ENCODE data around the gene SPATA18.
A peak's percentile ranks its signal among the peaks of the same experiment; 100 is the strongest.

Gene SPATA18

DNA sequence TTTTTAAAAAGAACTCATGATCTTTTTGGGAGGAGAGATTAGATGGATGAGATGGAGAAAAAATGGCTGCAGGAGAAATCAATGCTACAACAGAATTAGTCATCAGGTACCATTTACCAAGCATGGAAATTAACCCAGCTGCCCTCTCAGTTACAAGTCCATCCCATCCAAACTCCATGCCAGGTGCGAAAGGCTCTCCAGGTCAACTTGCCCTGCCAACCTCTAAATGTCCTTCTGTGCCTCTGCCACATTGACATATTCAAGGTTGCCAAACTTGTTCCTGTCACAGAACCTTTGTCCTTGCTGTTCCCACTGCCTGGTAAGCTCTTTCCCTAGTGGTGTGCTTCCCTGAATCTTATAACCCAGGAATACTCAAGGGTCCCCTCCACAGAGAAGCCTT, 7.2 kb downstream of the SPATA18 start:
- ATAC-seq (ENCODE audit: low read depth) (no peak), DNase-seq (ENCODE audit: low spot score) (no peak)
- no peaks in the 10 kb centered on the region for H3K9me3 ChIP-seq (ENCODE audit: severe bottlenecking)
- H3K27ac ChIP-seq (ENCODE audit: poor library complexity, severe bottlenecking): no peak overlapping the region
- no peak overlapping the region for H3K4me3 ChIP-seq (ENCODE audit: severe bottlenecking)
- no peaks in the 10 kb centered on the region for H3K27me3 ChIP-seq (ENCODE audit: insufficient read depth, poor library complexity, severe bottlenecking)
- H3K4me1 ChIP-seq (ENCODE audit: insufficient read depth, poor library complexity, severe bottlenecking): peaks cover 20% of the 10 kb centered on the region
- no peaks in the 10 kb centered on the region for H3K36me3 ChIP-seq (ENCODE audit: low read depth)
- TF ChIP-seq, protein P1, sequence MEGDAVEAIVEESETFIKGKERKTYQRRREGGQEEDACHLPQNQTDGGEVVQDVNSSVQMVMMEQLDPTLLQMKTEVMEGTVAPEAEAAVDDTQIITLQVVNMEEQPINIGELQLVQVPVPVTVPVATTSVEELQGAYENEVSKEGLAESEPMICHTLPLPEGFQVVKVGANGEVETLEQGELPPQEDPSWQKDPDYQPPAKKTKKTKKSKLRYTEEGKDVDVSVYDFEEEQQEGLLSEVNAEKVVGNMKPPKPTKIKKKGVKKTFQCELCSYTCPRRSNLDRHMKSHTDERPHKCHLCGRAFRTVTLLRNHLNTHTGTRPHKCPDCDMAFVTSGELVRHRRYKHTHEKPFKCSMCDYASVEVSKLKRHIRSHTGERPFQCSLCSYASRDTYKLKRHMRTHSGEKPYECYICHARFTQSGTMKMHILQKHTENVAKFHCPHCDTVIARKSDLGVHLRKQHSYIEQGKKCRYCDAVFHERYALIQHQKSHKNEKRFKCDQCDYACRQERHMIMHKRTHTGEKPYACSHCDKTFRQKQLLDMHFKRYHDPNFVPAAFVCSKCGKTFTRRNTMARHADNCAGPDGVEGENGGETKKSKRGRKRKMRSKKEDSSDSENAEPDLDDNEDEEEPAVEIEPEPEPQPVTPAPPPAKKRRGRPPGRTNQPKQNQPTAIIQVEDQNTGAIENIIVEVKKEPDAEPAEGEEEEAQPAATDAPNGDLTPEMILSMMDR (IDR thresholded peaks at IDR 0.05; ENCODE audit: poor library complexity, severe bottlenecking): no peak

DNA sequence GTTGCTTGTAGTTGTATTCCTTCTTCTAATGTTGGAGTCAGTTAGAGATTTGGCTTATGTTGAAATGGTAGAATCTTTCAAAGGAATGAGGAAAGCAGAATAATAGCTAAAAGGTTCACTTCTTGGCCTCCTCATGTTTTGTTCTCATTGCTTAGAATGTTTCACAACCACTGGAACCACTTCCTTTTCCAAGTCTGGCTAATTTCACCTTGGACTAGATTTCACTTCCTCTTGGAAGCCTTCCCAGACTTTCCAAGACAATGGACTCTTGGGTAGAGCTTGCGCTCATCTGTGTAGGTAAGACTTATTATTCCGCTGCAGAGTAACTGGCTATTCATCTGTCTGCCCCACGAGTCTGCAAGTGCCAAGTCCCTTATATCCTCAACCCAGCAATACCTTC, 8.3 kb downstream of the SPATA18 start:
- Histone ChIP-seq H3K36me3 (ENCODE audit: low read depth) (no peaks in the 10 kb centered on the region), H3K4me1 (ENCODE audit: insufficient read depth, poor library complexity, severe bottlenecking) (peaks cover 20% of the 10 kb centered on the region), H3K27ac (ENCODE audit: poor library complexity, severe bottlenecking) (peak overlapping the region; percentile 58), H3K27me3 (ENCODE audit: insufficient read depth, poor library complexity, severe bottlenecking) (no peaks in the 10 kb centered on the region), H3K4me3 (ENCODE audit: severe bottlenecking) (no peak overlapping the region), H3K9me3 (ENCODE audit: severe bottlenecking) (no peaks in the 10 kb centered on the region)
- TF ChIP-seq, protein P1 (IDR thresholded peaks at IDR 0.05; ENCODE audit: poor library complexity, severe bottlenecking): no peak
- DNase-seq (ENCODE audit: low spot score) (no peak), ATAC-seq (ENCODE audit: low read depth) (peak; percentile 90)

DNA sequence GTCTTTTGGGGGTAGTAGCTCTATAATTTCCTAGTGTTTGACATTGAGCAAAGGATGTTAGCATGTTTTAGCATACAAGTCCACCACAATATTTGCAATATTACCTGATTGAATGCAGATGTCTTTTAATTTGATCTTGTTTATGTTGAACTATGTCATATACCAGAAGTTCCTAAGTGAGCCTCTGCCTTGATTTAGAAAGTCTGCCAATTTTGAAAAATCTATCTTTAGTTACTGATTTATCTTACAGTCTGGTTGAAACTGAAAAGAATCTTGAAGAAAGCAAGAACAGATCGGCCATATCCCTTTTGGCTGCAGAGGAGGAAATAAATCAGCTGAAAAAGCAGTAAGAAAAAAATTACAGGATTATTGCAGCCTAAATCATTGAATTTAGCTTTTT, 18.5 kb downstream of the SPATA18 start:
- TF ChIP-seq, protein P1 (IDR thresholded peaks at IDR 0.05; ENCODE audit: poor library complexity, severe bottlenecking): no peak
- no peak for DNase-seq (ENCODE audit: low spot score)
- Histone ChIP-seq H3K36me3 (ENCODE audit: low read depth) (no peaks in the 10 kb centered on the region), H3K9me3 (ENCODE audit: severe bottlenecking) (no peaks in the 10 kb centered on the region), H3K27ac (ENCODE audit: poor library complexity, severe bottlenecking) (no peak overlapping the region), H3K4me3 (ENCODE audit: severe bottlenecking) (no peak overlapping the region), H3K27me3 (ENCODE audit: insufficient read depth, poor library complexity, severe bottlenecking) (no peaks in the 10 kb centered on the region), H3K4me1 (ENCODE audit: insufficient read depth, poor library complexity, severe bottlenecking) (no peaks in the 10 kb centered on the region)
- ATAC-seq (ENCODE audit: low read depth): no peak

DNA sequence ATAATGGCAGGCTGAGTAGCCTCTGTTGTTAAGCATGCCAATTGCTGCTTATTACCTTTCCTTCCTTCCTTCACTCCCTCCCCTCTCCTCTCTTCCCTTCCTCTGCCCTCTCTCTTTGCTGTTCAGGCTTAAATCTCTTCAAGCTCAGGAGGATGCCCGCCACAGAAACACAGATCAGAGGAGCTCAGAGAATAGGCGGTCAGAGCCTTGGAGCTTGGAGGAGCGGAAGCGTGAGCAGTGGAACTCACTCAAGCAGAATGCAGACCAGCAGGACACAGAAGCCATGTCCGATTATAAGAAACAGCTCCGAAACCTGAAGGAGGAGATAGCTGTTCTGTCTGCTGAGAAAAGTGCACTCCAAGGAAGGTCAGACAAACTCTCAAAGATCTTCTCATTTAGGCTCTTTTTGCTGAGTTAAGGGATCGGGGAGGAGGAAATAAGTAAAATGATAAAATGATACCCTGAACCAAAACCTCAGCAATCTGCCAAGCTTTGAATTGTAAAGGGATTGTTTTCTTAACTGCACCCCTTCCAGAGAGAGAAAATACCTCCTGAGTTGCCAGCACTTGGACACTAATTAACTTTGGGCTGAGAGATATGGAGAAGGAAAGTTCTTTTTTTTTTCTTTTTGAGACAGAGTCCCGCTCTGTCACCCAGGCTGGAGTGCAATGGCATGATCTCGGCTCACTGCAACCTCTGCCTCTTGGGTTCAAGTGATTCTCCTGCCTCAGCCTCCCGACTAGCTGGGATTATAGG, 20.9 kb downstream of the SPATA18 start:
- no peak overlapping the region for H3K27ac ChIP-seq (ENCODE audit: poor library complexity, severe bottlenecking)
- no peaks in the 10 kb centered on the region for H3K36me3 ChIP-seq (ENCODE audit: low read depth)
- H3K4me3 ChIP-seq (ENCODE audit: severe bottlenecking): no peak overlapping the region
- no peaks in the 10 kb centered on the region for H3K4me1 ChIP-seq (ENCODE audit: insufficient read depth, poor library complexity, severe bottlenecking)
- H3K9me3 ChIP-seq (ENCODE audit: severe bottlenecking): no peaks in the 10 kb centered on the region
- TF ChIP-seq, protein P1 (IDR thresholded peaks at IDR 0.05; ENCODE audit: poor library complexity, severe bottlenecking): no peak
- ATAC-seq (ENCODE audit: low read depth): no peak
- no peaks in the 10 kb centered on the region for H3K27me3 ChIP-seq (ENCODE audit: insufficient read depth, poor library complexity, severe bottlenecking)
- no peak for DNase-seq (ENCODE audit: low spot score)

DNA sequence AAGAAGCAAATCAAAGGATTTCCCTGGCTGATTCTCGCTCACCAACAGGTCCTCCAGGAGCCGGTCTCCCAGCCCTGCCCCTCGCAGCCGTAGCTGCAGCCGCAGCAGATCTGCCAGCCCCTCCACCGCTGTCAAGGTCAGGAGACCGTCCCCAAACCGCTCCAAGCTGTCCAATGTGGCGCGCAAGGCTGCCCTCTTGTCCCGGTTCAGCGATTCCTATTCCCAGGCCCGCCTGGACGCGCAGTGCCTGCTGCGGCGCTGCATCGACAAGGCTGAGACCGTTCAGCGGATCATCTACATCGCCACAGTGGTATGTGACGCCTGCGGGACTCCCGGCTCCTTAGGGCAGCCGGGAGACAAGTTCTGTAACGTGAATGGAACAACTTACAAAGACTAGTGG, 25.6 kb downstream of the SPATA18 start:
- no peaks in the 10 kb centered on the region for H3K9me3 ChIP-seq (ENCODE audit: severe bottlenecking)
- H3K27me3 ChIP-seq (ENCODE audit: insufficient read depth, poor library complexity, severe bottlenecking): no peaks in the 10 kb centered on the region
- DNase-seq (ENCODE audit: low spot score): no peak
- 0 out of 2 replicates have a peak, but pooled peaks cover 2% of the 10 kb centered on the region for H3K36me3 ChIP-seq (ENCODE audit: low read depth)
- TF ChIP-seq, protein P1 (IDR thresholded peaks at IDR 0.05; ENCODE audit: poor library complexity, severe bottlenecking): no peak
- no peak for ATAC-seq (ENCODE audit: low read depth)
- no peak overlapping the region for H3K27ac ChIP-seq (ENCODE audit: poor library complexity, severe bottlenecking)
- no peaks in the 10 kb centered on the region for H3K4me1 ChIP-seq (ENCODE audit: insufficient read depth, poor library complexity, severe bottlenecking)
- no peak overlapping the region for H3K4me3 ChIP-seq (ENCODE audit: severe bottlenecking)

All from RWPE2 (cell line).